Naive B cell (primary cell): ENCODE data around the gene YJU2. TPM values are rescaled to one million over a fixed set of nuclear protein-coding genes. Genes with fewer than 3 reads are reported as not detected.
"Not testable (repeated sequence)": the region's sequence is repeated elsewhere in the genome, so short reads cannot be mapped to it uniquely, and the experiment has no call there.

Source experiments
- ATAC-seq, 2 donors: fragments of 150-1000 bp; cut with Tn5 transposase; 2 replicates each; pipeline ENCODE4 v1.10.0; 2021; ENCODE audit warnings: low read depth in 2 of 2, mild to moderate bottlenecking in 2 of 2, moderate library complexity in 2 of 2
- DNase-seq: peaks from one replicate; pipeline ENCODE4 v3.0.0; 2022
- H3K27ac Mint-ChIP-seq, 6 donors: one replicate each; pipeline ENCODE4 v1.8.0; 2020 to 2022; ENCODE audit warnings: mild to moderate bottlenecking in 6 of 6, mixed read lengths in 6 of 6, moderate library complexity in 5 of 6, inconsistent platforms in 2 of 6
- H3K27me3 Mint-ChIP-seq, 3 donors: one replicate each; pipeline ENCODE4 v1.8.0; 2021 to 2022; ENCODE audit warnings: mixed read lengths in 3 of 3, mild to moderate bottlenecking in 1 of 3
- H3K36me3 Mint-ChIP-seq, 2 donors: one replicate each; pipeline ENCODE4 v1.8.0; 2020 to 2022; ENCODE audit warnings: mixed read lengths in 2 of 2, inconsistent platforms in 1 of 2, mild to moderate bottlenecking in 1 of 2
- H3K4me1 Mint-ChIP-seq, 3 donors: one replicate each; pipeline ENCODE4 v1.8.0; 2020 to 2022; ENCODE audit warnings: mixed read lengths in 3 of 3, inconsistent platforms in 1 of 3, mild to moderate bottlenecking in 1 of 3, moderate library complexity in 1 of 3
- H3K4me3 Mint-ChIP-seq, 8 donors: one replicate each; pipeline ENCODE4 v1.8.0; 2020 to 2022; ENCODE audit warnings: mild to moderate bottlenecking in 8 of 8, mixed read lengths in 8 of 8, moderate library complexity in 8 of 8, inconsistent platforms in 2 of 8
- H3K9me3 Mint-ChIP-seq, 7 donors: one replicate each; pipeline ENCODE4 v1.8.0; 2020 to 2022; ENCODE audit warnings: mixed read lengths in 7 of 7, mild to moderate bottlenecking in 5 of 7, inconsistent platforms in 2 of 7, moderate library complexity in 1 of 7
- polyA plus RNA-seq, 6 donors: library from polyadenylated mRNA; unstranded; fragments of 300-500 nt; fragmentation: Illumina TruSeq; gene quantifications; one replicate each; pipeline ENCODE4 v1.2.3, GENCODE V29; 2021; ENCODE audit warnings: low read depth in 6 of 6

The YJU2 gene
- polyA plus RNA-seq, 6 donors from 2014 or later = 25.0 to 42.8 (median 30.7) TPM

GRCh38 chr19:4232614-4233281, 14.1 kb upstream of the YJU2 start:
- Mint-ChIP-seq H3K36me3 (no peaks in the 10 kb centered on the region), H3K27me3 (no peaks in the 10 kb centered on the region), H3K9me3 (no peaks in the 10 kb centered on the region), H3K4me1 (peaks cover 2 to 6% (median 5%) of the 10 kb centered on the region in 3 donors), H3K4me3 (no peak overlapping the region), H3K27ac (peak overlapping the region in 1 of 6 donors; percentile 32)
- ATAC-seq (no peak), DNase-seq (no peak)

DNA sequence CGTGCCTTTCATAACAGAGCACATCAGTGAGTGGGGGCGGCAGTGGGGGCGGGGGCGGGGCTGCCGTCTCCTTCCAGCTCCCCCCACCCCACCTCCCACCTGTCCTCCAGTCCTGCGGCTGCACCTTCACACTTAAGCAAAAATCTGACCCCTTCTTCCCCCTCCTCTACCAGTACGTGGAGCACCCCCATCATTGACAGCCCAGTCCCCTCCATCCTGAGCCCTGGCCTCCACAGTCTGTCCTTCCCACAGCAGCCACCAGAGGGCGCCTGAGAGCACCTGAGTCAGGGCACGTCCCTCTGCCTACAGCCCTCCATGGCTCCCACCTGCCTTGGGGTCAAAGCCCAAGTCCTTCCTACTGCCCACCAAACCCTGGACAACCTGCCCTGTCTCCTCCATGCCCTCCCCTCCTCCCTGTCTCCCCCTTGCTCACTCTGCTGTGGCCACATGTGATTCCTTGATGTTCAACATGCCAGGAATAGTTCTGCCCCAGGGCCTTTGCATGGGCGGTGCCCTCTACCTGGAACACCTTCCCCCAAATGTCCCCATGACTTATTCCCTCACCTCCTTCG, 13.5 kb upstream of the YJU2 start:
- no peaks in the 10 kb centered on the region for H3K9me3 Mint-ChIP-seq
- peaks cover 2 to 6% (median 5%) of the 10 kb centered on the region in 3 donors for H3K4me1 Mint-ChIP-seq
- ATAC-seq (peak; percentile 32 to 36), DNase-seq (peak; percentile 40)
- peak overlapping the region in 2 of 6 donors; percentile 56 to 60 for H3K27ac Mint-ChIP-seq
- no peaks in the 10 kb centered on the region for H3K27me3 Mint-ChIP-seq
- H3K4me3 Mint-ChIP-seq = no peak overlapping the region
- no peaks in the 10 kb centered on the region for H3K36me3 Mint-ChIP-seq

- ATAC-seq = no peak
- Mint-ChIP-seq H3K4me3 (no peak overlapping the region), H3K4me1 (peaks cover 2 to 6% (median 5%) of the 10 kb centered on the region in 3 donors), H3K27me3 (no peaks in the 10 kb centered on the region), H3K36me3 (no peaks in the 10 kb centered on the region), H3K9me3 (no peaks in the 10 kb centered on the region), H3K27ac (peak overlapping the region in 1 of 6 donors; percentile 38)
- DNase-seq = no peak
Observed at GRCh38 chr19:4234142-4234861, 12.6 kb upstream of the YJU2 start.

- no peaks in the 10 kb centered on the region for H3K27me3 Mint-ChIP-seq
- H3K9me3 Mint-ChIP-seq = no peaks in the 10 kb centered on the region
- no peak for ATAC-seq
- no peaks in the 10 kb centered on the region for H3K36me3 Mint-ChIP-seq
- H3K4me1 Mint-ChIP-seq = peaks cover 2 to 6% (median 5%) of the 10 kb centered on the region in 3 donors
- no peak overlapping the region for H3K4me3 Mint-ChIP-seq
- DNase-seq = no peak
- H3K27ac Mint-ChIP-seq = peak overlapping the region in 1 of 6 donors; percentile 38
Observed at GRCh38 chr19:4234862-4235201, 12.0 kb upstream of the YJU2 start.

GRCh38 chr19:4237510-4237909, 9.4 kb upstream of the YJU2 start:
- ATAC-seq, H3K27me3 Mint-ChIP-seq, DNase-seq, H3K27ac Mint-ChIP-seq, H3K36me3 Mint-ChIP-seq, H3K4me3 Mint-ChIP-seq, H3K9me3 Mint-ChIP-seq: not testable (repeated sequence)
- H3K4me1 Mint-ChIP-seq = peaks cover 10 to 16% (median 10%) of the 10 kb centered on the region in 3 donors

DNA sequence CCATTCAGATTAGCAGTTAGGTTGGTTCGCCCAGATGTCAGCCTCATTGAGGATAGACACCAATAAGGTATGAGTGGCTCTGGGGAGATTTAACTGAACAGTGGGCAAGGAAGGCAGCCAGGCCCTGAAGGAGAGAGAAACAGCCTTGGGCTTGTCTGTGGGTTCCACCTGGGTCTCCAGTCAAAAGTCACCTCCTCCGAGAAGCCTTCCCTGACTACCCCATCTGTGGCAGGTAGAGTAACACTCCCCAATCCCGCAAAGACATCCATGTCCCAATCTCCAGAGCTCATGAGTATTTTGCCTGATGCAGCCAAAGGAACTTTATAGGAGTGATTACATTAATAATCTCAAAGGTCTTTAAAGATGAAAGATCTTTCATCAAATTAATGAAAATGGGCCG, 8.0 kb upstream of the YJU2 start:
- Mint-ChIP-seq H3K27me3 (no peaks in the 10 kb centered on the region), H3K4me1 (peaks cover 5 to 10% (median 9%) of the 10 kb centered on the region in 3 donors), H3K9me3 (peaks cover 0 to 7% (median 0%) of the 10 kb centered on the region in 7 donors), H3K4me3 (no peak overlapping the region), H3K36me3 (peaks cover 0 to 7% of the 10 kb centered on the region in 2 donors), H3K27ac (no peak overlapping the region)
- no peak for DNase-seq
- ATAC-seq = no peak

GRCh38 chr19:4241824-4242430, 5.0 kb upstream of the YJU2 start:
- Mint-ChIP-seq H3K4me1 (peaks cover 10 to 18% (median 17%) of the 10 kb centered on the region in 3 donors), H3K27me3 (no peaks in the 10 kb centered on the region), H3K9me3 (peaks cover 0 to 7% (median 0%) of the 10 kb centered on the region in 7 donors), H3K4me3 (peak overlapping the region in 1 of 8 donors; percentile 1), H3K27ac (no peak overlapping the region), H3K36me3 (peaks cover 0 to 7% of the 10 kb centered on the region in 2 donors)
- no peak for ATAC-seq
- no peak for DNase-seq

GRCh38 chr19:4245938-4246337, 942 bp upstream of the YJU2 start:
- H3K36me3 Mint-ChIP-seq = peaks cover 0 to 29% of the 10 kb centered on the region in 2 donors
- H3K27ac Mint-ChIP-seq = peak overlapping the region in 5 of 6 donors; percentile 16 to 100 (median 100)
- DNase-seq, H3K27me3 Mint-ChIP-seq, H3K9me3 Mint-ChIP-seq, ATAC-seq: not testable (repeated sequence)
- peaks cover 25 to 40% (median 34%) of the 10 kb centered on the region in 3 donors for H3K4me1 Mint-ChIP-seq
- H3K4me3 Mint-ChIP-seq = peak overlapping the region in 7 of 8 donors; percentile 84 to 100 (median 98)

- DNase-seq (no peak), ATAC-seq (no peak)
- Mint-ChIP-seq H3K9me3 (peaks cover 0 to 6% (median 2%) of the 10 kb centered on the region in 7 donors), H3K4me3 (no peak overlapping the region), H3K27me3 (no peaks in the 10 kb centered on the region), H3K36me3 (peaks cover 11% of the 10 kb centered on the region in 2 donors), H3K27ac (no peak overlapping the region), H3K4me1 (peaks cover 6 to 12% (median 10%) of the 10 kb centered on the region in 3 donors)
Observed at GRCh38 chr19:4256563-4256962, 9.7 kb downstream of the YJU2 start.

DNA sequence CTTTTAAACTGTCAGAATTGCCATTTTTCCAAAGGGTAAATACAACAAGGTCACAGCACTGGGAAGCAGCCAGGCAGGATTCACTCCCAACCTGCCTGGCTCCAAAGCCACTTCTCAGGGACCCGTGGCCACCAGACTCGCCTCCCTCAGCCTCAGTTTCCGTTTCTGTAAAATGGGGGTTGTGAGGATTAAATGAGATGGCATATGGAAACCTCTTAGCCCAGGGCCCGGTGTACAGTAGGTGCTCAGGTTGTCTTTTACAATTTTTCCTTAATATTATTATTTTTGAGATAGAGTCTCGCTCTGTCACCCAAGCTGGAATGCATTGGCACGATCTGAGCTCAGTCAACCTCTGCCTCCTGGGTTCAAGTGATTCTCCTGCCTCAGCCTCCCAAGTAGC, 10.1 kb downstream of the YJU2 start:
- H3K27ac Mint-ChIP-seq = no peak overlapping the region
- no peak overlapping the region for H3K4me3 Mint-ChIP-seq
- H3K36me3 Mint-ChIP-seq = peaks cover 11% of the 10 kb centered on the region in 2 donors
- H3K4me1 Mint-ChIP-seq = peaks cover 6 to 12% (median 10%) of the 10 kb centered on the region in 3 donors
- peaks cover 0 to 6% (median 2%) of the 10 kb centered on the region in 7 donors for H3K9me3 Mint-ChIP-seq
- no peaks in the 10 kb centered on the region for H3K27me3 Mint-ChIP-seq
- DNase-seq (no peak), ATAC-seq (no peak)

- Mint-ChIP-seq H3K27me3 (no peaks in the 10 kb centered on the region), H3K4me3 (no peak overlapping the region), H3K9me3 (peaks cover 0 to 6% (median 2%) of the 10 kb centered on the region in 7 donors), H3K36me3 (peaks cover 11% of the 10 kb centered on the region in 2 donors), H3K4me1 (peaks cover 6 to 12% (median 10%) of the 10 kb centered on the region in 3 donors), H3K27ac (no peak overlapping the region)
- DNase-seq (no peak), ATAC-seq (no peak)
Observed at GRCh38 chr19:4258181-4258580, 11.3 kb downstream of the YJU2 start.

DNA sequence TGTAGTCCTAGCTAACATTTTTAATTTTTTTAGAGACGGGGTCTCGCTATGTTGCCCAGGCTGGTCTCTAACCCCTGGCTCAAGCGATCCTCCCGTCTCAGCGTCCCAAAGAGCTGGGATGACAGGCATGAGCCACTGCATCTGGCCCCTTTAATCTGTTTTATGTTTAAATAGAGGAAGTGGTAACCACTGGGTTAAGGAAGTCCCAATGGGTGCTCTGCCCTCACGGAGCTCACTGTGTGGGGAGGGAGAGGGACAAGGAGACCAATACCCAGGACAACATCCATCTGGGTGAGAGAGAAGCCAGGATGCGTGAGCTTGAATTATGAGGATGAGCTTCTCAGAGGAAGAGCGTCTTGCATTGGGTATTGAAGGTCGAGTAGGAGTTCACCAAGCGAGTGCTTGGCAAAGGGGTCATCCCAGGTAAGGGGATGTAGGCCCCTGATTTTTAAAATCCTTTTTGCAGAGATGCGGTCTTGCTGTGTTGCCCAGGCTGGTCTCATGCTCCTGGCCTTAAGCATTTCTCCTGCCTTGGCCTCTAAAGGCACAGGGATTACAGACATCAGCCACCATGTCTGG, 13.8 kb downstream of the YJU2 start:
- peak overlapping the region in 3 of 6 donors; percentile 4 to 97 (median 47) for H3K27ac Mint-ChIP-seq
- ATAC-seq = peak; percentile 55 to 68
- peaks cover 4 to 10% (median 5%) of the 10 kb centered on the region in 3 donors for H3K4me1 Mint-ChIP-seq
- no peak for DNase-seq
- H3K9me3 Mint-ChIP-seq = peaks cover 0 to 2% (median 0%) of the 10 kb centered on the region in 7 donors
- peak overlapping the region in 1 of 8 donors; percentile 75 for H3K4me3 Mint-ChIP-seq
- H3K36me3 Mint-ChIP-seq = peaks cover 0 to 4% of the 10 kb centered on the region in 2 donors
- no peaks in the 10 kb centered on the region for H3K27me3 Mint-ChIP-seq

GRCh38 chr19:4264812-4265211, 17.9 kb downstream of the YJU2 start:
- ATAC-seq (no peak), DNase-seq (no peak)

More at GRCh38 chr19:4264812-4265211, 17.9 kb downstream of the YJU2 start:
- H3K4me3 Mint-ChIP-seq = no peak overlapping the region
- peaks cover 15 to 23% (median 21%) of the 10 kb centered on the region in 3 donors for H3K4me1 Mint-ChIP-seq
- no peaks in the 10 kb centered on the region for H3K27me3 Mint-ChIP-seq
- H3K36me3 Mint-ChIP-seq = peaks cover 9 to 23% of the 10 kb centered on the region in 2 donors
- H3K9me3 Mint-ChIP-seq = no peaks in the 10 kb centered on the region
- H3K27ac Mint-ChIP-seq = peak overlapping the region in 2 of 6 donors; percentile 13 to 80
